ENCODE measurements around the gene SPACDR.
A peak's percentile ranks its signal among the peaks of the same experiment; 100 is the strongest.

Gene SPACDR

DNA sequence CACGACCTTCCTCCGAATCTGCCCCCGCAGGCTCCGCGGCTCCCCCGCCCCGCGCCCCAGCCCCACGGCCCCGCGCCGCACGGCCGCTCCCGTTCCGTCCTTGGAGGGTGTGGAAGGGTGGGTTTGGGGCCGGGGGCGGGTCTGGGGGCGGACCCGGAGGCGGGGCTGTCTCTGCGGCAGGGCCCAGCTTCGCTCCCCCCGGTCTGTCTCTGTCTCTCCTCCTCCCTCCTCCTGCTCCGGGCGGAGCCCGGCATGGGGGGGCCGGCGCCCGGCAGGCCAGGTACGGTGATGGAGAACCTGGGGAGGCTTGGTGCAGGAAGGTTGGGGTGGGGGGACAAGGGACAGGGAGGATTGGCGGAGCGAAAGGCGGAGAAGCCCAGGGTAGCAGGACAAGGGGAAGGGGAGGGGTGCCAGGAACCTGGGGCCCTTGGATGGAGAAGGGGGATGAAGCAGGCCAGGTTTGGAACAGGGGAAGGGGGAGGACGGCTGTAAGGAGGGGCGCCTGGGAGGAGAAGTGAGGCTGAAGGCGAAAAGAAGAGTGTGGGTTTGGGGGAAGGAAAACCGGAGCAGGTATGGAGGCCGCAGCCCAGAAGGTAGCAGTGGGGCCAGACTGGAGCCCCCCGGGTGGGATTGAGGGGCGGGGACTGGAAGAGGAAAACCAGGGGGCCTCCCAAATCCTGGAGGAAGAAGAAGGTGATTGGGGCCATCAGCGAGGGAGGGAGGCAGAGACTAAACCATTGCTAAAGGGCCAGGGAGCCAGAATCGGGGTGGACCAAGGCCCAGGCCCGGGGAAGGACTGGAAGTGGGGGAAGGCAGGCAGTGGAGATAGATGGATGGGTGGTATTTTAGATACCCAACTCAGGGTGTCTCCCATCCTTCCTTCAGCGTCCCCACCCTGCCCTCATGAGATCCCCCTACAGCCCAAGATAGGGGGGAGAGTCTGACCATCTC, 19.9 kb upstream of the SPACDR start, which contains the start of gene NYAP1:
NYAP1 (plus strand) TSS at position 206 of the 951 bp plus-strand sequence. CDS start 1,385 bp downstream, outside the sequence.
- no peak for TF ChIP-seq CTCF (IDR thresholded peaks at IDR 0.05; ENCODE audit: low read depth, low read length)
- peak within 1 kb of the TSS; percentile 61 for H3K4me3 ChIP-seq (ENCODE audit: low read depth, low read length)

DNA sequence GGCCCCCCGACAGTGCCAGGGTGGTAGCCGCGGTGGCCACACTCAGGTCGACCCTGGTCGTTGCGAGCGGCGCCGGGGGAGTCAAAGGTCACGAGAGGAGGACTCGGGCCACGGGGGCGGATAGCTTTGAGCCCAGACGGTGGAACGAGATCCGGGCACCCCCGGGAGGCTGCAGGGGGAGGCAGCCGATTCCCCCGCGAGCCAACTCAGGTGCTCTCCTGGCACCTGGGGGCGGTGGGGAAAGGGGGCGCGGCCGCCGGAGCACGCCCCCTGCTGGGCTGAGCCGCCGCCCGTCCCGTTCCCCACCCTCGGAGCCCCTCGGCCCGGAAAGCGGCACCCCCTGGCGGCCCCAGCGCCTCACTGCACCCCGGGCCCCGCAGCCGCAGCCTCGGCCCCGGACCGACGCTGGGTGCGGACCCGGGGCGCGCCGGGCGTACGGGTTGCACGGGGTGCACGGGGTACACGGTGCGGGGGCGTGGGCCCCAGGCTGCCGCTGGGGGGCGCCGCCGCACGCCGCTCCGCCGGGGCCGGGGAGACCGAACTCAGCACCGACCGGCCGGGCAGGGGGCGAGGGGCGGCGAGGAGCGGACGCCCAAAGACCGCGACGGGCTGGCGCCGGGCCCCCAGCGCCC, 19.1 kb upstream of the SPACDR start:
- peak; percentile 76 for TF ChIP-seq CTCF (IDR thresholded peaks at IDR 0.05; ENCODE audit: low read depth, low read length)
- peak overlapping the region; percentile 61 for H3K4me3 ChIP-seq (ENCODE audit: low read depth, low read length)

- TF ChIP-seq CTCF (IDR thresholded peaks at IDR 0.05; ENCODE audit: low read depth, low read length), result no peak
- peak overlapping the region; percentile 61 for H3K4me3 ChIP-seq (ENCODE audit: low read depth, low read length)
Measured at GRCh38 chr7:100482728-100483089, 18.6 kb upstream of the SPACDR start.

GRCh38 chr7:100481466-100481865, 17.4 kb upstream of the SPACDR start:
- H3K4me3 ChIP-seq (ENCODE audit: low read depth, low read length), result no peak overlapping the region
- TF ChIP-seq CTCF (IDR thresholded peaks at IDR 0.05; ENCODE audit: low read depth, low read length), result no peak

DNA sequence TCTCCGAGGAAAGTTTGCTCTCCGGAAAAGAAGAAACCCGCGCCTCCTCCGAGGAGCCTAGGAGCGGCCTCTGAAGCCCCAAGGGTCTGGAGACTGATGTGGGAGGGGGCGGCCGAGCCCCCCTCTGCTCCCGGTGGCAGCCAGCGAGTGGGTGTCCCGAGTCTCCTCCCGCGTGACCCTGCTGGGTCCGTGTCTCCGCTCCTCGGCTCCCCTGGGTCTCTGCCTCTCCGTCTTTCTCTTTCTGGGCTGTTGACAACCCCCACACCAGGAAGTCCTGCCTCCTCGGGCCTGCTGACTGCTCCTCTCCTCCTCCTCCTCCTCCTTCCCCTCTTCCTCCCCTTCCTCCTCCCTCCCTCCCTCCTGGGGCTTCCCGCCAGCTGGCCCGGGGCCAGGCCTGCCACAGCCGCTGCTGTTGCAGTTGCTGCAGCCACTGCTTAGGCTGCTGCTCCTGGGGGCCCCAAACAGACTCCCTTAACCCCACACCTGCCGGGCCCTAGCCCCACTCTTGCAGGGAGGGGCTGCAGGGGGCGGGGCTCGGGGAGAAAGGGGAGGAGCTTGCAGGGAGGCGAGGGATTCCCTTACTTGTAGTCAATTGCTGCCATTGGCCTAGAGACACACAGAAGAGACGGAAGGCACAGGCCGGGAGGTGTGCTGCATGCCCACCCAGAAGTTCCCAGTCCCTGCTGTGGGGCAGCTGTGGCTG, 15.0 kb upstream of the SPACDR start, which contains the start of gene TSC22D4:
TSC22D4 (minus strand) TSS at position 257 of the 703 bp plus-strand sequence. CDS start 1,176 bp downstream, outside the sequence.
- no peak for TF ChIP-seq CTCF (IDR thresholded peaks at IDR 0.05; ENCODE audit: low read depth, low read length)
- H3K4me3 ChIP-seq (ENCODE audit: low read depth, low read length), result peak within 1 kb of the TSS; percentile 94

DNA sequence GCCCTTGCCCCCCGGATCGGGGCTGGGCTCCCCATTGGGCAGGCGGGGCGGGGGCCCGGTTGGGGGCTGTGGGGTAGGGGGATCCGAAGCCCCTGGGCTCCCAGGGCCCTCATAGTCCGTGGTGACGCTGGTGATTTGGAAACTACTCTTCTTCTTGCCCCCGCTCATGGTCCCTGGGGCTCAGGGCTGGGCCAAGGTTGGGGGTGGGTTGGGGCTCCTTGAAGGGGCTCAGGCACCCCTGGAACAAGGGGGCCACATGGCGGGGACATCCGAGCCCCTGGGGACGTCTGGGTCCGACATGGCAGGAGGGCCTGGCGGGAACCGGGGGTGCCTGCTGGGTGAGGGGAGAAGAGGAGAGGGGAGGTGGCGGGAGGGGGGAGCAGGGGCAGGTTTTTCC, 13.8 kb upstream of the SPACDR start:
- TF ChIP-seq CTCF (IDR thresholded peaks at IDR 0.05; ENCODE audit: low read depth, low read length), result no peak
- peak overlapping the region; percentile 94 for H3K4me3 ChIP-seq (ENCODE audit: low read depth, low read length)
